ENCODE data around the gene PGAP3. TPM values are rescaled to one million over a fixed set of nuclear protein-coding genes. Genes with fewer than 3 reads are reported as not detected.

Gene PGAP3
- total RNA-seq, 1 experiment from 2014 or later: 21.8 TPM

- in situ Hi-C loops (cut with HindIII; ENCODE audit: low pct_unique_long_range_greater_than_20kb, low sequenced_read_pairs) (no loop called here), intact Hi-C loops (cut with micrococcal nuclease; ENCODE audit: unreplicated experiment) (no loop called here)
- Histone ChIP-seq H3K36me3 (ENCODE audit: control insufficient read depth, insufficient read depth, low read length) (no peaks in the 10 kb centered on the region), H3K27ac (ENCODE audit: low read length) (no peak overlapping the region), H3K27me3 (ENCODE audit: control insufficient read depth, insufficient read depth, low read length) (no peaks in the 10 kb centered on the region), H3K4me1 (ENCODE audit: control insufficient read depth, insufficient read depth, low read length) (peaks cover 11% of the 10 kb centered on the region; the same call in 1 of the 2 replicates), H3K4me3 (ENCODE audit: low read depth in 2 of 2, low read length in 2 of 2) (no peak overlapping the region), H3K9me3 (ENCODE audit: control insufficient read depth, insufficient read depth, low read depth, low read length) (no peaks in the 10 kb centered on the region)
- no peak for TF ChIP-seq TCF7L2 (IDR thresholded peaks at IDR 0.05; ENCODE audit: low read depth, low read length)
- no peak for TF ChIP-seq POLR2AphosphoS5 (IDR thresholded peaks at IDR 0.05; ENCODE audit: low read depth, low read length)
- TF ChIP-seq REST (IDR thresholded peaks at IDR 0.05; ENCODE audit: insufficient read depth in 1 of 2, low read depth in 2 of 2, low read length in 1 of 2): no peak
- TF ChIP-seq SIN3A (IDR thresholded peaks at IDR 0.05; ENCODE audit: borderline replicate concordance, insufficient read depth, low read depth, low read length): no peak
- no peak for TF ChIP-seq CTCF (IDR thresholded peaks at IDR 0.05)
- BruUV-seq (replicated peaks): no TSS peak
- ChIA-PET CTCF (interaction anchor here (0.7 to 2.8 kb wide), 8 partner anchors 13 to 400 kb away, joined by 3 to 12 read pairs (median 3); no protein-coding TSS in a partner anchor), POLR2A (no interaction called here)
- ATAC-seq (peak; percentile 51), DNase-seq (ENCODE audit: low read depth, low spot score) (no peak)
These were observed 34.6 kb downstream of the PGAP3 start for GRCh38 chr17:39653316-39653661.

GRCh38 chr17:39652587-39653315, 35.1 kb downstream of the PGAP3 start:
- Histone ChIP-seq H3K27me3 (ENCODE audit: control insufficient read depth, insufficient read depth, low read length) (no peaks in the 10 kb centered on the region), H3K4me3 (ENCODE audit: low read depth in 2 of 2, low read length in 2 of 2) (no peak overlapping the region), H3K4me1 (ENCODE audit: control insufficient read depth, insufficient read depth, low read length) (peaks cover 11% of the 10 kb centered on the region; the same call in 1 of the 2 replicates), H3K9me3 (ENCODE audit: control insufficient read depth, insufficient read depth, low read depth, low read length) (no peaks in the 10 kb centered on the region), H3K27ac (ENCODE audit: low read length) (peak overlapping the region; percentile 54), H3K36me3 (ENCODE audit: control insufficient read depth, insufficient read depth, low read length) (no peaks in the 10 kb centered on the region)
- intact Hi-C loops (cut with micrococcal nuclease; ENCODE audit: unreplicated experiment) (no loop called here), in situ Hi-C loops (cut with HindIII; ENCODE audit: low pct_unique_long_range_greater_than_20kb, low sequenced_read_pairs) (no loop called here)
- ATAC-seq: peak; percentile 40
- no TSS peak for BruUV-seq (replicated peaks)
- POLR2A ChIA-PET: no interaction called here
- DNase-seq (ENCODE audit: low read depth, low spot score): no peak
- CTCF ChIA-PET: interaction anchor here (0.8 to 2.8 kb wide), 8 partner anchors 14 to 66 kb away, joined by 3 to 12 read pairs (median 4); no protein-coding TSS in a partner anchor
- TF ChIP-seq TCF7L2 (IDR thresholded peaks at IDR 0.05; ENCODE audit: low read depth, low read length) (no peak), CTCF (IDR thresholded peaks at IDR 0.05) (no peak), SIN3A (IDR thresholded peaks at IDR 0.05; ENCODE audit: borderline replicate concordance, insufficient read depth, low read depth, low read length) (no peak), POLR2AphosphoS5 (IDR thresholded peaks at IDR 0.05; ENCODE audit: low read depth, low read length) (no peak), REST (IDR thresholded peaks at IDR 0.05; ENCODE audit: insufficient read depth in 1 of 2, low read depth in 2 of 2, low read length in 1 of 2) (no peak)
